Activated naive CD8-positive, alpha-beta T cell treated with anti-CD3 and anti-CD28 coated beads for 36 hours (primary cell): Measurements from ENCODE around the gene B3GAT3. TPM values are rescaled to one million over a fixed set of nuclear protein-coding genes. Genes with fewer than 3 reads are reported as not detected.
"Not testable (repeated sequence)": the region's sequence is repeated elsewhere in the genome, so short reads cannot be mapped to it uniquely, and the experiment has no call there.

Source experiments
- DNase-seq: peaks from one replicate; pipeline ENCODE4 v3.0.0; 2021
- H3K27ac Mint-ChIP-seq: one replicate; pipeline ENCODE4 v1.8.0; 2022; ENCODE audit warnings: mild to moderate bottlenecking, moderate library complexity, mixed read lengths
- H3K27me3 Mint-ChIP-seq: one replicate; pipeline ENCODE4 v1.8.0; 2022; ENCODE audit warnings: mild to moderate bottlenecking, mixed read lengths
- H3K36me3 Mint-ChIP-seq: one replicate; pipeline ENCODE4 v1.8.0; 2021; ENCODE audit warnings: mild to moderate bottlenecking, mixed read lengths
- H3K4me1 Mint-ChIP-seq: one replicate; pipeline ENCODE4 v1.8.0; 2021; ENCODE audit warnings: mixed read lengths
- H3K4me3 Mint-ChIP-seq: one replicate; pipeline ENCODE4 v1.8.0; 2022; ENCODE audit warnings: mild to moderate bottlenecking, moderate library complexity, mixed read lengths
- H3K9me3 Mint-ChIP-seq: one replicate; pipeline ENCODE4 v1.8.0; 2022; ENCODE audit warnings: mixed read lengths
- total RNA-seq, 2 experiments: library from RNA; stranded (reverse); gene quantifications; one replicate each; pipeline ENCODE4 v1.2.3, GENCODE V29; 2021

B3GAT3 gene
- total RNA-seq, 2 experiments from 2014 or later, result 63.0 to 68.7 TPM

GRCh38 chr11:62601372-62602140 lies 20.2 kb downstream of the B3GAT3 start, which contains the start of gene MTA2:
TSS of gene MTA2 (minus strand) at chr11:62601865. CDS start at chr11:62601450, 415 bp downstream.
- Mint-ChIP-seq H3K36me3 (peaks cover 61% of the 10 kb centered on the region), H3K27me3 (no peaks in the 10 kb centered on the region), H3K27ac (peak within 1 kb of the TSS; percentile 95), H3K9me3 (peaks cover 1% of the 10 kb centered on the region), H3K4me1 (peaks cover 41% of the 10 kb centered on the region), H3K4me3 (peak within 1 kb of the TSS; percentile 92)
- peak; percentile 100 for DNase-seq

- Mint-ChIP-seq H3K4me3 (peak overlapping the region; percentile 92), H3K9me3 (peaks cover 1% of the 10 kb centered on the region), H3K27ac (peak overlapping the region; percentile 95), H3K4me1 (peaks cover 37% of the 10 kb centered on the region), H3K36me3 (peaks cover 58% of the 10 kb centered on the region), H3K27me3 (no peaks in the 10 kb centered on the region)
- peak; percentile 58 for DNase-seq
Observed at GRCh38 chr11:62601122-62601371, 20.7 kb downstream of the B3GAT3 start.

- Mint-ChIP-seq H3K9me3 (peaks cover 1% of the 10 kb centered on the region), H3K36me3 (peaks cover 62% of the 10 kb centered on the region), H3K4me1 (peaks cover 36% of the 10 kb centered on the region), H3K27me3 (no peaks in the 10 kb centered on the region), H3K4me3 (peak overlapping the region; percentile 92), H3K27ac (peak overlapping the region; percentile 95)
- DNase-seq, result no peak
Observed at GRCh38 chr11:62600367-62601121, 21.2 kb downstream of the B3GAT3 start.

GRCh38 chr11:62599901-62600300 lies 21.9 kb downstream of the B3GAT3 start:
- H3K4me1 Mint-ChIP-seq, result peaks cover 36% of the 10 kb centered on the region
- peak; percentile 25 for DNase-seq
- H3K4me3 Mint-ChIP-seq, result peak overlapping the region; percentile 92

GRCh38 chr11:62599069-62599696 lies 22.6 kb downstream of the B3GAT3 start:
- H3K4me3 Mint-ChIP-seq, result peak overlapping the region; percentile 92
- H3K4me1 Mint-ChIP-seq, result peaks cover 41% of the 10 kb centered on the region
- DNase-seq, result peak; percentile 95
- peaks cover 1% of the 10 kb centered on the region for H3K9me3 Mint-ChIP-seq
- peaks cover 68% of the 10 kb centered on the region for H3K36me3 Mint-ChIP-seq
- peak overlapping the region; percentile 95 for H3K27ac Mint-ChIP-seq
- H3K27me3 Mint-ChIP-seq, result no peaks in the 10 kb centered on the region

More at GRCh38 chr11:62599901-62600300, 21.9 kb downstream of the B3GAT3 start:
- Mint-ChIP-seq H3K36me3 (peaks cover 64% of the 10 kb centered on the region), H3K27me3 (no peaks in the 10 kb centered on the region), H3K9me3 (peaks cover 1% of the 10 kb centered on the region), H3K27ac (peak overlapping the region; percentile 95)

- Mint-ChIP-seq H3K4me1 (peaks cover 54% of the 10 kb centered on the region), H3K4me3 (no peak overlapping the region), H3K9me3 (peaks cover 1% of the 10 kb centered on the region), H3K27ac (peak overlapping the region; percentile 2), H3K36me3 (peaks cover 68% of the 10 kb centered on the region), H3K27me3 (no peaks in the 10 kb centered on the region)
- DNase-seq, result no peak
Observed at GRCh38 chr11:62595124-62595523, 26.7 kb downstream of the B3GAT3 start.

GRCh38 chr11:62593434-62594044 lies 28.2 kb downstream of the B3GAT3 start:
- H3K27me3 Mint-ChIP-seq, result no peaks in the 10 kb centered on the region
- peak overlapping the region; percentile 91 for H3K27ac Mint-ChIP-seq
- H3K36me3 Mint-ChIP-seq, result peaks cover 56% of the 10 kb centered on the region
- H3K4me3 Mint-ChIP-seq, result peak overlapping the region; percentile 69
- DNase-seq, result peak; percentile 73
- peaks cover 50% of the 10 kb centered on the region for H3K4me1 Mint-ChIP-seq
- H3K9me3 Mint-ChIP-seq, result no peaks in the 10 kb centered on the region

- Mint-ChIP-seq H3K9me3 (no peaks in the 10 kb centered on the region), H3K36me3 (peaks cover 51% of the 10 kb centered on the region), H3K4me3 (no peak overlapping the region), H3K4me1 (peaks cover 48% of the 10 kb centered on the region), H3K27me3 (no peaks in the 10 kb centered on the region), H3K27ac (peak overlapping the region; percentile 98)
- DNase-seq, result no peak
Observed at GRCh38 chr11:62592989-62593421, 28.8 kb downstream of the B3GAT3 start.

GRCh38 chr11:62592146-62592815 lies 29.5 kb downstream of the B3GAT3 start:
- Mint-ChIP-seq H3K4me3 (peak overlapping the region; percentile 97), H3K36me3 (peaks cover 48% of the 10 kb centered on the region), H3K27me3 (no peaks in the 10 kb centered on the region), H3K9me3 (no peaks in the 10 kb centered on the region), H3K4me1 (peaks cover 45% of the 10 kb centered on the region), H3K27ac (peak overlapping the region; percentile 98)
- DNase-seq, result no peak

GRCh38 chr11:62591448-62592145 lies 30.2 kb downstream of the B3GAT3 start, which contains the start of gene TUT1:
TSS of gene TUT1 (minus strand) at chr11:62591523. CDS start at chr11:62591485, 38 bp downstream.
- Mint-ChIP-seq H3K27me3 (no peaks in the 10 kb centered on the region), H3K4me3 (peak within 1 kb of the TSS; percentile 97), H3K9me3 (no peaks in the 10 kb centered on the region), H3K4me1 (peaks cover 45% of the 10 kb centered on the region), H3K27ac (peak within 1 kb of the TSS; percentile 98), H3K36me3 (peaks cover 47% of the 10 kb centered on the region)
- peak; percentile 94 for DNase-seq

GRCh38 chr11:62588966-62589637 lies 32.7 kb downstream of the B3GAT3 start:
- Mint-ChIP-seq H3K36me3 (peaks cover 37% of the 10 kb centered on the region), H3K4me3 (peak overlapping the region; percentile 97), H3K9me3 (no peaks in the 10 kb centered on the region), H3K27ac (peak overlapping the region; percentile 52), H3K4me1 (peaks cover 45% of the 10 kb centered on the region), H3K27me3 (no peaks in the 10 kb centered on the region)
- DNase-seq, result peak; percentile 31

GRCh38 chr11:62585356-62585755 lies 36.4 kb downstream of the B3GAT3 start:
- not testable (repeated sequence) for DNase-seq, H3K27ac Mint-ChIP-seq, H3K27me3 Mint-ChIP-seq, H3K4me3 Mint-ChIP-seq, H3K9me3 Mint-ChIP-seq
- peaks cover 19% of the 10 kb centered on the region for H3K36me3 Mint-ChIP-seq
- peaks cover 26% of the 10 kb centered on the region for H3K4me1 Mint-ChIP-seq

GRCh38 chr11:62581735-62582134 lies 40.1 kb downstream of the B3GAT3 start:
- not testable (repeated sequence) for H3K4me3 Mint-ChIP-seq, H3K27me3 Mint-ChIP-seq, H3K9me3 Mint-ChIP-seq, H3K27ac Mint-ChIP-seq, DNase-seq
- Mint-ChIP-seq H3K36me3 (peaks cover 14% of the 10 kb centered on the region), H3K4me1 (peaks cover 11% of the 10 kb centered on the region)
